ENCODE measurements around the gene C3orf52. TPM values are rescaled to one million over a fixed set of nuclear protein-coding genes. Genes with fewer than 3 reads are reported as not detected.
A peak's percentile ranks its signal among the peaks of the same experiment; 100 is the strongest.

The C3orf52 gene
- total RNA-seq, 1 experiment from 2014 or later: 0.52 TPM

DNA sequence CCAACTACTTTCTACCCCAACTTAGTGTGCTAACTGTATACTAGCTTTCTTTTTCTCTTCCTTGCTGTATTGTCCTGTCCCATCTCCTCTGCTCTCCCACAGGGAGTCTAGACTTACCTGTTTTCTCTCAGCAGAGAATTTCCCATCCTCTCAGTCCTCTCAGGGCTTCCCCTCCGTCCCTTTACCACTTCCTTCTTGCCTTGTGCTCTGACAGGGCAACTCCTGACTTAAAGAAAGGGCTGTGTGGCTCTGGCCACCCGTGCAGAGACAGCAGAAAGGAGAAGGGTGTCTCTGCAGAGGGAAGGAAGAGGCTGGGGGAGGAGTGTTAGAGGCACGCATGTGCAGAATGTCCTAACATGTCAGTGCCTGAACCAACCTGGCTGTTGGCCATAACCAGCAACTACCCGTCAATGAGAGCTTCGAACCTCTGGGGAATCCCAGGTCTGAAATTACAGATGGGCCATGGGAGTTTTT, 46.8 kb downstream of the C3orf52 start, which contains the start of gene GCSAM:
Gene GCSAM (minus strand): TSS at position 274 of the 474 bp plus-strand sequence. CDS start 128 bp downstream, at position 146.
- Histone ChIP-seq H3K9me3 (ENCODE audit: low read length) (no peaks in the 10 kb centered on the region), H3K4me1 (ENCODE audit: low read length) (peaks cover 95% of the 10 kb centered on the region), H3K27me3 (ENCODE audit: low read length) (no peaks in the 10 kb centered on the region), H3K4me3 (ENCODE audit: low read length) (peak within 1 kb of the TSS; percentile 80), H2AFZ (ENCODE audit: low read length) (no peak within 1 kb of the TSS), H3K9me2 (replicated peaks; ENCODE audit: insufficient read depth, low read length) (no peaks in the 10 kb centered on the region), H3K36me3 (ENCODE audit: insufficient read depth, low read length) (peaks cover 4% of the 10 kb centered on the region; the same call in 1 of the 2 replicates), H3K27ac (ENCODE audit: low read length) (peak within 1 kb of the TSS; percentile 99), H3K9ac (ENCODE audit: low read length) (peak within 1 kb of the TSS; percentile 92), H4K20me1 (ENCODE audit: insufficient read depth, low read depth, low read length) (no peaks in the 10 kb centered on the region), H3K79me2 (ENCODE audit: low read length) (peaks cover 24% of the 10 kb centered on the region), H3K4me2 (ENCODE audit: low read depth, low read length, poor library complexity, severe bottlenecking) (peak within 1 kb of the TSS; percentile 91)
- peak; percentile 93 for DNase-seq

DNA sequence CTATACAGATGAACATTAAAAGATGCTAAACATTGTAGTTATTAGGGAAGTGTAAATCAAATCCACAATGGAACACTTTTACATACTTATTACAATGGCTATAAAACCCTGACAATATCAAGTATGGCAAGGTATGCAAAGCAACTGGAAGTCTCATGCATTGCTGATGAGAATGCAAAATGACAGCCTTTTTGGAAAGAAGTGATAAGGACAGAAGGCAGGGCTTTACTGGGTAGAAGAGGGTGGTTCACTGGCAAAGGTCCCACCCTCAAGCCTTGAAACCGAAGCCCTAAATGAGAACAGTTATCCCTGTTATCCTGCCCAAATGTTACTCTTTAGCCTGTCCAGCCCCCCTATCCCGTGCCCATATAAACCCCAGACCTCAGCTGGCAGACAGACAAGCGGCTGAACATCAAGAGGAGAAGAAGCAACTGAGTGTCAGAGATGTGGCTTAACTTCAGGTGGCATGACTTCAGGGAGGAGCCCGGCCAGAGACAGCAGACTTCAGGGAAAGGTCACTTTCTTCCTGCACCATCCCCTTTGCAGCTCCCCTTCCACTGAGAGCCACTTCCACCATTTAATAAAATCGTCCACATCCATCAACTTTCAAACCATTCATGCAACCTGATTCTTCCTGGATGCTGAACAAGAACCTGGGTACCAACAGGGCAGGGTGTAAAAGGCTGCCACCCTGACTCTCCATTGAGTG, 47.6 kb downstream of the C3orf52 start:
- Histone ChIP-seq H3K4me3 (ENCODE audit: low read length) (peak overlapping the region; percentile 80), H3K9ac (ENCODE audit: low read length) (peak overlapping the region; percentile 92), H3K4me2 (ENCODE audit: low read depth, low read length, poor library complexity, severe bottlenecking) (peak overlapping the region; percentile 91), H2AFZ (ENCODE audit: low read length) (no peak overlapping the region), H3K9me3 (ENCODE audit: low read length) (no peaks in the 10 kb centered on the region), H3K27me3 (ENCODE audit: low read length) (no peaks in the 10 kb centered on the region), H4K20me1 (ENCODE audit: insufficient read depth, low read depth, low read length) (no peaks in the 10 kb centered on the region), H3K79me2 (ENCODE audit: low read length) (peaks cover 19% of the 10 kb centered on the region), H3K27ac (ENCODE audit: low read length) (peak overlapping the region; percentile 99), H3K4me1 (ENCODE audit: low read length) (peaks cover 95% of the 10 kb centered on the region), H3K36me3 (ENCODE audit: insufficient read depth, low read length) (no peaks in the 10 kb centered on the region), H3K9me2 (replicated peaks; ENCODE audit: insufficient read depth, low read length) (no peaks in the 10 kb centered on the region)
- peak; percentile 76 for DNase-seq

DNA sequence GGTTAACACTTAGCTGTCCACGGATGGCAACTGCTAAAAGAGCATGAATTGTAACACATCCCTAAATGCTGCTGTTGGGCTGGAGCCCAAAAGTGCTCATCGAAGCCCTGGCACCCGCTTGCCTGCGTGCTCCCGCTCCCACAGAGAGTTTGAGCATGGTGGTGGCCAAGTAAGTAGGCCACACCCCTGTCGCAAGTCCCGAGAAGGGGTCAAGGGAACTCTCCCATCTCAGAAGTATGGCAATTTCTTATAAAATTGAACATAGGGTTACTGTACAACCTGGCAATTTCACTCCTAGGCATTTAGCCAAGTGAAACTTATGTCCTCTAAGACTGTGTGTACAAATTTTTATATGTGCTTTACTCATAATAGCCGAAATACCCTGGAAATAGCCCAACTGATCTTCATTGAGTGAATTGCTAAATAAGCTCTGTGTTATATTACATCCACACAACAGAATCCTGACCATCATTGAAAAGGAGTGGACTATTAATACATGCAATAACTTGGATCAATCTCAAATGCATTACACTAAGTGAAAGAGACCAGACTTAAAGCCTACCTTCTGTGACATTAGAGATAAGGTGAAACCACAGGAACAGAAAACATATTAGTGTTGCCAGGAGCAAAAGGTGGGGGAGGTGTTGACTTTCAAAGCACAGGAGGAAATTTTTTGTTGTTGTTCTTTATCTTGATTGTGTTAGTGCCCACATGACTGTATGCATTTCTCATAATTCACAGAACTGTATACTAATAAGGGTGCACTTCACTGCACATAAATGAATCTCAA, 48.3 kb downstream of the C3orf52 start:
- Histone ChIP-seq H4K20me1 (ENCODE audit: insufficient read depth, low read depth, low read length) (no peaks in the 10 kb centered on the region), H3K9me3 (ENCODE audit: low read length) (no peaks in the 10 kb centered on the region), H3K9me2 (replicated peaks; ENCODE audit: insufficient read depth, low read length) (no peaks in the 10 kb centered on the region), H3K36me3 (ENCODE audit: insufficient read depth, low read length) (no peaks in the 10 kb centered on the region), H3K4me3 (ENCODE audit: low read length) (peak overlapping the region; percentile 80; the same call in 1 of the 2 replicates), H3K79me2 (ENCODE audit: low read length) (peaks cover 19% of the 10 kb centered on the region), H3K27ac (ENCODE audit: low read length) (peak overlapping the region; percentile 99), H3K9ac (ENCODE audit: low read length) (peak overlapping the region; percentile 92), H2AFZ (ENCODE audit: low read length) (no peak overlapping the region), H3K4me2 (ENCODE audit: low read depth, low read length, poor library complexity, severe bottlenecking) (peak overlapping the region; percentile 91), H3K27me3 (ENCODE audit: low read length) (no peaks in the 10 kb centered on the region), H3K4me1 (ENCODE audit: low read length) (peaks cover 87% of the 10 kb centered on the region)
- DNase-seq: no peak

DNA sequence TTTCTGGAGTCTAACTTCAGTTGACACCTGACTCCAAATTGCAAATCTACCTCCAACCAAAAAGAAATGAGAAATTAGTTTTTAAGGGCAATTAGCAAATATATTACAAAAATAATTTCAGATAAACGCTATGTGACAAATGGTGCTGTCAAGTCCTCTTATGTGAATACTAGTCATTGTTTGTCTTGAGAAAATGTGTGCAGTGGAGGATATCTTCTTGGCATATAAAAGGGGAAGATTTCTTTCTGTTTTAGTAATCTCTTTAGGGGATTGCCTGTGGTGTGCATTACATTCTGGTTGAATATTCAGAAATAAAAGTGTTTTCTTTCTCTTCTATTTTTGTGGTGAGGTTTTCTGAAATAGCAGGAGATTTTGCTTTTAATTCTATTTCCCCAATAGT, 49.9 kb downstream of the C3orf52 start:
- H3K27ac ChIP-seq (ENCODE audit: low read length): peak overlapping the region; percentile 99
- H2AFZ ChIP-seq (ENCODE audit: low read length): peak overlapping the region; percentile 25; the same call in 1 of the 2 replicates

DNA sequence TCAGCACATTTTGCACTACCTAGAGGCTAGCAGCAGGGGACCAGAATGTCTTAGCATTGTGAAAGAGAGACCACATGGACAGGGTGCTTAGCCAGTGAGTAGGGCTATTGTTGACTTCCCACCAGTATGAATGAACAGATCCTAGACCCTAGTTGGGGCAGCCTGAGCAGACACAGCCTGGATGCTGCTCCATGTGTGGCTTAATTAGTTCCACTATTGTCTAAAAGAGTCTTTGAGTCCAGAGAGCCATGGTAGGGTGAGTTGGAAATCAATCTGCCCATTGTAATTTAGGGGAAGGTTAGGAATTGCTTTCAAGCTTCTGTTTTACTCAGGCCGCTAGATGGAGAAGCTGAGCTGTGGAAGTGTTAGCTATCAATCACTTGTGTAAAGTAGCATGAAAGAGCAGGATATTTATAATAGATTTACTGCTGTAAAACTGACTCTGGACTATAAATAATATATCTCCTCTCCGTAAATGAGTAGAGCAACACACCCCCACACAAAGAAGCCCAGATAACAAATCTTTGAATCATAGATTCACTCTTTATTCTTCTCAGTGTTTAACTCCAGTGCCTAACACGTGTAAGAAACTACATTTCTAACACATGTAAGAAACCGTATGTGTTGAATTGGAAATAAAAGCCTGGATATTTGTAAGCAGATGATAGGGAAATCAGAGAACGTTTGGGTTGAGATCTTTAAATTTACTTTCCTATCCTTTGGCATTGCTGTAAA, 50.9 kb downstream of the C3orf52 start:
- peak overlapping the region; percentile 77 for H2AFZ ChIP-seq (ENCODE audit: low read length)
- DNase-seq: peak; percentile 89
- no peaks in the 10 kb centered on the region for H3K9me3 ChIP-seq (ENCODE audit: low read length)
- H3K4me1 ChIP-seq (ENCODE audit: low read length): peaks cover 61% of the 10 kb centered on the region
- no peaks in the 10 kb centered on the region for H3K36me3 ChIP-seq (ENCODE audit: insufficient read depth, low read length)
- no peaks in the 10 kb centered on the region for H3K9me2 ChIP-seq (replicated peaks; ENCODE audit: insufficient read depth, low read length)
- peak overlapping the region; percentile 46 for H3K4me3 ChIP-seq (ENCODE audit: low read length)
- peaks cover 10% of the 10 kb centered on the region for H3K79me2 ChIP-seq (ENCODE audit: low read length)
- peak overlapping the region; percentile 91 for H3K4me2 ChIP-seq (ENCODE audit: low read depth, low read length, poor library complexity, severe bottlenecking)
- peak overlapping the region; percentile 57 for H3K9ac ChIP-seq (ENCODE audit: low read length)
- H3K27me3 ChIP-seq (ENCODE audit: low read length): no peaks in the 10 kb centered on the region
- no peaks in the 10 kb centered on the region for H4K20me1 ChIP-seq (ENCODE audit: insufficient read depth, low read depth, low read length)
- peak overlapping the region; percentile 99 for H3K27ac ChIP-seq (ENCODE audit: low read length)

More for the DNA sequence above, 49.9 kb downstream of the C3orf52 start:
- peak overlapping the region; percentile 91 for H3K4me2 ChIP-seq (ENCODE audit: low read depth, low read length, poor library complexity, severe bottlenecking)
- peak overlapping the region; percentile 57 for H3K9ac ChIP-seq (ENCODE audit: low read length)
- peak; percentile 77 for DNase-seq
- no peaks in the 10 kb centered on the region for H3K9me2 ChIP-seq (replicated peaks; ENCODE audit: insufficient read depth, low read length)
- no peaks in the 10 kb centered on the region for H4K20me1 ChIP-seq (ENCODE audit: insufficient read depth, low read depth, low read length)
- no peaks in the 10 kb centered on the region for H3K36me3 ChIP-seq (ENCODE audit: insufficient read depth, low read length)
- no peaks in the 10 kb centered on the region for H3K27me3 ChIP-seq (ENCODE audit: low read length)
- H3K79me2 ChIP-seq (ENCODE audit: low read length): peaks cover 14% of the 10 kb centered on the region
- peak overlapping the region; percentile 22 for H3K4me3 ChIP-seq (ENCODE audit: low read length)
- H3K4me1 ChIP-seq (ENCODE audit: low read length): peaks cover 72% of the 10 kb centered on the region
- no peaks in the 10 kb centered on the region for H3K9me3 ChIP-seq (ENCODE audit: low read length)

DNA sequence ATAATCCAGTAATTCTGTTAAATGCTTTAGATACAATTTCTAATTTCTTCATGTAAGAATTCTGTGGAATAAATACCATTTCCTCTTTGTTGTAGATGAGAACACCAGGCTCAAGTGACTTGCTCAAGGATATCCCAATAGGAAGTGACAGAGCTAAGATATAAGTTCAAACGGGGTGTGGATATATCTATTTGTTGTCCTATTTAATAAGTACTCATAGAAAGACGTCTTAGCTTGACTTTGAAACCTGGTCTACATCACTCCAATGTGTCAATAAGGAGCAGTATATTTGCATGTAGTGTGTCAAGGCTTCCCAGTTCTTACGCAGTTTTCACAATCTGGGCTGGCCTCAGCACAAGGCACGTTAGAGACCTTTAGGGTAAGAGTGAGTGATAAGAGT, 51.6 kb downstream of the C3orf52 start:
- H3K4me3 ChIP-seq (ENCODE audit: low read length): peak overlapping the region; percentile 46
- H4K20me1 ChIP-seq (ENCODE audit: insufficient read depth, low read depth, low read length): no peaks in the 10 kb centered on the region

DNA sequence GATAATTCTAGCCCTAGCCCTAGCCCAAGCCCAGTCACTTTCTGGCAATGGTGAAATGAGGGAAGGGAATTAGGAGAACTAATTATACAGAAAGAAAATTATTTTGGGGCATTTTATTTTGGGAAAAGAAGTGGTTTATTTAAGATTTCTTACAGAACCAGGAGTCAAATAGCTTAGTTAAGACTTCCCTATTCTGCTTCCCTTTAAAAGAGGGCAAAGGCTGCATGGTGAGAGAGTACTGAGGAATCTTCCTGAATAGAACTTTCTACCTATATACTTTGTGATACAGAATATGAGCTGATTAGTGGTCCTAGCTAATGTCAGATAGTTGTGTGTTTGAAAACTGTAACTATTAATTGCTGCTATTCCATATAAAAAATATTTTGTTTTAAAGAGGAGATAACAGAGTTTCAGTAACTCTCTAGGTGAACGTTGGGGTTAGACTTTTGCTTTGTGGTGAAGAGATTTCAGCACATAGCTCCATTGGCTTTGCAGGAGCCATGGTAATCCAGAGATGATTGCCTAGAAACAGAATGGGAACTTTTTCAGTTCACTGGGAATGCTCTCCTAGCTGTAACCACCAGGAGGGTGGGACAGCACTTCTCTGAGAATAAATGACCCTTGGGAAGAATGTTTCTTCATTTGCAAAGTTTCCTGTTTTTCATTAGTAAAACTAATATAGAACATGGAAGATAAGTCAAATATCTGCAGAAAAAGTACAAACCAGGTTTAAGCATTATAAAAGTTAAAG, 52.2 kb downstream of the C3orf52 start:
- H3K9ac ChIP-seq (ENCODE audit: low read length): no peak overlapping the region
- H3K27me3 ChIP-seq (ENCODE audit: low read length): no peaks in the 10 kb centered on the region
- DNase-seq: peak; percentile 37
- H3K4me2 ChIP-seq (ENCODE audit: low read depth, low read length, poor library complexity, severe bottlenecking): peak overlapping the region; percentile 91
- H3K4me3 ChIP-seq (ENCODE audit: low read length): no peak overlapping the region
- no peaks in the 10 kb centered on the region for H3K9me3 ChIP-seq (ENCODE audit: low read length)
- no peaks in the 10 kb centered on the region for H3K9me2 ChIP-seq (replicated peaks; ENCODE audit: insufficient read depth, low read length)
- no peaks in the 10 kb centered on the region for H4K20me1 ChIP-seq (ENCODE audit: insufficient read depth, low read depth, low read length)
- peak overlapping the region; percentile 77 for H2AFZ ChIP-seq (ENCODE audit: low read length)
- H3K79me2 ChIP-seq (ENCODE audit: low read length): no peaks in the 10 kb centered on the region; the same call in 1 of the 2 replicates
- H3K27ac ChIP-seq (ENCODE audit: low read length): no peak overlapping the region
- H3K36me3 ChIP-seq (ENCODE audit: insufficient read depth, low read length): no peaks in the 10 kb centered on the region
- peaks cover 53% of the 10 kb centered on the region for H3K4me1 ChIP-seq (ENCODE audit: low read length)

More for the DNA sequence above, 51.6 kb downstream of the C3orf52 start:
- Histone ChIP-seq H3K4me1 (ENCODE audit: low read length) (peaks cover 59% of the 10 kb centered on the region), H3K9me2 (replicated peaks; ENCODE audit: insufficient read depth, low read length) (no peaks in the 10 kb centered on the region), H3K27me3 (ENCODE audit: low read length) (no peaks in the 10 kb centered on the region), H3K79me2 (ENCODE audit: low read length) (peaks cover 3% of the 10 kb centered on the region), H3K9ac (ENCODE audit: low read length) (peak overlapping the region; percentile 46; the same call in 1 of the 2 replicates), H3K4me2 (ENCODE audit: low read depth, low read length, poor library complexity, severe bottlenecking) (peak overlapping the region; percentile 91), H3K36me3 (ENCODE audit: insufficient read depth, low read length) (no peaks in the 10 kb centered on the region), H3K9me3 (ENCODE audit: low read length) (no peaks in the 10 kb centered on the region), H2AFZ (ENCODE audit: low read length) (peak overlapping the region; percentile 77), H3K27ac (ENCODE audit: low read length) (peak overlapping the region; percentile 99)
- DNase-seq: peak; percentile 41

Data from Karpas-422 (cell line).